ENCODE results near the gene TRIM68. TPM values are rescaled to one million over a fixed set of nuclear protein-coding genes. Genes with fewer than 3 reads are reported as not detected.

TRIM68 gene
- total RNA-seq, 6 experiments from 2014 or later, result 6.4 to 10.0 (median 8.6) TPM

DNA sequence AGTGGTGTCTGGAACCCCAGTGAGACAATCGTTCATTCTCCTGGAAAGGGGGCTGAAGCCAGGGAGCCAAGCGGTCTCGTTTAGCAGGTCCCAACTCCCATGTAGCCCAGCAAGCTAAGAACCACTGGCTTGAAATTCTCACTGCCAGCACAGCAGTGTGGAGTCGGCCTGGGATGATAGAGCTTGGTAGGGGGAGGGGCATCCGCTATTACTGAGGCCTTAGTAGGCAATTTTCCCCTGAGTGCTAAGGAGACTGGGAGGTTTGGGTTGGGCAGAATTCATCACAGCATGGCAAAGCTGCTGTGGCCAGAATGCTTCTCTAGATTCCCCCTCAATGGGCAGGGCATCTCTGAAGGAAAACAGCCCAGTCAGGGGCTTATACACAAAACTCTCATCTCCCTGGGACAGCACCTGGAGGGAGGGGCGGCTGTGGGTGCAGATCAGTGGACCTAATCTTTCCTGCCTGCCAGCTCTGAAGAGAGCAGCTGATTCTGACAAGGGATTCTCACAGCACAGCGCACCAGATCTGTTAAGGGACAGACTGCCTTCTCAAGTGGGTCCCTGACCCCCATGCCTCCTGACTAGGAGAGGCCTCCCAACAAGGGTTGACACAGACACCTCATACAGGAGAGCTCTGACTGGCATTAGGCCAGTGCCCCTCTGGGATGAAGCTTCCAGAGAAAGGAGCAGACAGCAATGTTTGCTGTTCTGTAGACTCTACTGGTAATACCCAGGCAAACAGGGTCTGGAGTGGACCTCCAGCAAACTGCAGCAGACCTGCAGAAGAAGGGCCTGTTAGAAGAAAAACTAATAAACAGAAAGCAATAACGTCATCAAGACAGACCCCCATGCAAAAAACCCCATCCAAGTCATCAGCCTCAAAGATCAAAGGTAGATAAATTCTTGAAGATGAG is 48.2 kb downstream of the TRIM68 start:
- H3K4me1 Mint-ChIP-seq (ENCODE audit: low read depth), result no peaks in the 10 kb centered on the region
- H3K36me3 Mint-ChIP-seq (ENCODE audit: low read depth), result no peaks in the 10 kb centered on the region
- no peak overlapping the region for H3K27ac Mint-ChIP-seq
- DNase-seq, result no peak
- H3K27me3 Mint-ChIP-seq (ENCODE audit: insufficient read depth), result peaks cover 1% of the 10 kb centered on the region; the same call in 1 of the 2 replicates
- peaks cover 18% of the 10 kb centered on the region for H3K9me3 Mint-ChIP-seq
- H3K4me3 Mint-ChIP-seq, result no peak overlapping the region
- TF ChIP-seq, protein P1, sequence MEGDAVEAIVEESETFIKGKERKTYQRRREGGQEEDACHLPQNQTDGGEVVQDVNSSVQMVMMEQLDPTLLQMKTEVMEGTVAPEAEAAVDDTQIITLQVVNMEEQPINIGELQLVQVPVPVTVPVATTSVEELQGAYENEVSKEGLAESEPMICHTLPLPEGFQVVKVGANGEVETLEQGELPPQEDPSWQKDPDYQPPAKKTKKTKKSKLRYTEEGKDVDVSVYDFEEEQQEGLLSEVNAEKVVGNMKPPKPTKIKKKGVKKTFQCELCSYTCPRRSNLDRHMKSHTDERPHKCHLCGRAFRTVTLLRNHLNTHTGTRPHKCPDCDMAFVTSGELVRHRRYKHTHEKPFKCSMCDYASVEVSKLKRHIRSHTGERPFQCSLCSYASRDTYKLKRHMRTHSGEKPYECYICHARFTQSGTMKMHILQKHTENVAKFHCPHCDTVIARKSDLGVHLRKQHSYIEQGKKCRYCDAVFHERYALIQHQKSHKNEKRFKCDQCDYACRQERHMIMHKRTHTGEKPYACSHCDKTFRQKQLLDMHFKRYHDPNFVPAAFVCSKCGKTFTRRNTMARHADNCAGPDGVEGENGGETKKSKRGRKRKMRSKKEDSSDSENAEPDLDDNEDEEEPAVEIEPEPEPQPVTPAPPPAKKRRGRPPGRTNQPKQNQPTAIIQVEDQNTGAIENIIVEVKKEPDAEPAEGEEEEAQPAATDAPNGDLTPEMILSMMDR (IDR thresholded peaks at IDR 0.05), result no peak

DNA sequence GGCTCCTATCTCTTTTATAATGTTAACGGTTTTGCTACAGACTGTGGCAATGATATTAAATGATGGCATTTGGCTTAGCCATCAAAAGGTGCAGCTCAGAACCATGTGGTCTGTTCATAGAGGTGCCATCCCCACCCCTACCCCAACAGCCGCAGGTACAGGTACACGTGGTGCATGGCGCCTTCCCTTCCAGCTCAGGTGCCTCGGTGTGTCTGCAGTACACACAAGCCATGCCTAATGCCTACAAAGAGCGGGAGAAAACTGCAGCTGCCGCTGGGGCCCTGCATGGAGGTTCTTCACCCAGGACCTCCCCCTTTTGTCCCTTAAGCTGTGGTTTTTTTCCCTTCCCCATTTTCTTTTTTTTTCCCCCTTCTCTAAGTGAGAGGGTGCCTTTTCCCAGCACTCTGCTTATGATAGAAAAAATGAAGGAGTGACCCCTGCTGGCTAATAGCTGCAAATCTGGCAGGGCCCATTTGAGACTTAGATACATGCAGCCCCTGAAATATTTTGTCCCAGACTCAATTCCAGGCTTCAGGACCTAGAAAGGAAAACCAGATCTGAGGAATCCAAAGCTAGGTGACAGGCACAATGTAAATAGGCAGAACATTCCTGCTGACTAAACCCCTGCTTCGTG is 56.6 kb downstream of the TRIM68 start:
- H3K4me3 Mint-ChIP-seq, result no peak overlapping the region
- peaks cover 5% of the 10 kb centered on the region for H3K9me3 Mint-ChIP-seq
- no peaks in the 10 kb centered on the region for H3K4me1 Mint-ChIP-seq (ENCODE audit: low read depth)
- H3K27ac Mint-ChIP-seq, result no peak overlapping the region
- H3K36me3 Mint-ChIP-seq (ENCODE audit: low read depth), result no peaks in the 10 kb centered on the region
- TF ChIP-seq, protein P1 (IDR thresholded peaks at IDR 0.05), result peak; percentile 59
- H3K27me3 Mint-ChIP-seq (ENCODE audit: insufficient read depth), result peaks cover 3% of the 10 kb centered on the region
- no peak for DNase-seq

Other genes starting within 250 kb of the TRIM68 start
- gene OR52B4, start 239.8 kb downstream of the TRIM68 start, total RNA-seq (2021; fragmentation: NEBNext Ultra II Directional; extraction: Animal tissue kit (Norgen Biotek cat#: 25700)), result not detected
- 10 to 100 TPM; 11.1 to 23.1 (median 18.9) TPM for gene TRIM21, start 214.5 kb downstream of the TRIM68 start, total RNA-seq (2021; fragmentation: NEBNext Ultra II Directional; extraction: Animal tissue kit (Norgen Biotek cat#: 25700))
- not detected for gene OR52K2, start 158.9 kb downstream of the TRIM68 start, total RNA-seq (2021; fragmentation: NEBNext Ultra II Directional; extraction: Animal tissue kit (Norgen Biotek cat#: 25700))
- not detected for gene OR52K1, start 125.6 kb downstream of the TRIM68 start, total RNA-seq (2021; fragmentation: NEBNext Ultra II Directional; extraction: Animal tissue kit (Norgen Biotek cat#: 25700))
- not detected for gene OR52M1, start 63.0 kb downstream of the TRIM68 start, total RNA-seq (2021; fragmentation: NEBNext Ultra II Directional; extraction: Animal tissue kit (Norgen Biotek cat#: 25700))
- gene OR52I2, start 26.5 kb downstream of the TRIM68 start, total RNA-seq (2021; fragmentation: NEBNext Ultra II Directional; extraction: Animal tissue kit (Norgen Biotek cat#: 25700)), result not detected
- not detected for gene OR52I1, start 14.2 kb downstream of the TRIM68 start, total RNA-seq (2021; fragmentation: NEBNext Ultra II Directional; extraction: Animal tissue kit (Norgen Biotek cat#: 25700))
- not detected for gene OR51D1, start 29.2 kb upstream of the TRIM68 start, total RNA-seq (2021; fragmentation: NEBNext Ultra II Directional; extraction: Animal tissue kit (Norgen Biotek cat#: 25700))
- gene OR51E1, start 35.8 kb upstream of the TRIM68 start, total RNA-seq (2021; fragmentation: NEBNext Ultra II Directional; extraction: Animal tissue kit (Norgen Biotek cat#: 25700)), result not detected
- under 1 TPM in 4 of 6 experiments, not detected in 2; 0.09 to 0.32 (median 0.12) TPM for gene OR51E2, start 89.6 kb upstream of the TRIM68 start, total RNA-seq (2021; fragmentation: NEBNext Ultra II Directional; extraction: Animal tissue kit (Norgen Biotek cat#: 25700))
- not detected for gene MMP26, start 96.6 kb upstream of the TRIM68 start, total RNA-seq (2021; fragmentation: NEBNext Ultra II Directional; extraction: Animal tissue kit (Norgen Biotek cat#: 25700))
- not detected for gene OR51F1, start 161.7 kb upstream of the TRIM68 start, total RNA-seq (2021; fragmentation: NEBNext Ultra II Directional; extraction: Animal tissue kit (Norgen Biotek cat#: 25700))
- gene OR52R1, start 196.1 kb upstream of the TRIM68 start, total RNA-seq (2021; fragmentation: NEBNext Ultra II Directional; extraction: Animal tissue kit (Norgen Biotek cat#: 25700)), result not detected
- gene OR51F2, start 213.1 kb upstream of the TRIM68 start, total RNA-seq (2021; fragmentation: NEBNext Ultra II Directional; extraction: Animal tissue kit (Norgen Biotek cat#: 25700)), result not detected
- not detected for gene OR51S1, start 241.0 kb upstream of the TRIM68 start, total RNA-seq (2021; fragmentation: NEBNext Ultra II Directional; extraction: Animal tissue kit (Norgen Biotek cat#: 25700))